Liver (tissue), 3 donors: ENCODE data around the gene SNAP47.

Source experiments
- JUND ChIP-seq, 2 donors: IDR thresholded peaks; 2 replicates each; pipeline ENCODE4 v1.6.1; 2016; ENCODE audit warnings: antibody characterized with exemption in 2 of 2
- NR2F2 ChIP-seq: IDR thresholded peaks from 2 replicates; pipeline ENCODE4 v1.6.1; 2016; ENCODE audit warnings: antibody characterized with exemption
- SP1 ChIP-seq: IDR thresholded peaks from 2 replicates; pipeline ENCODE4 v1.6.1; 2018; ENCODE audit warnings: antibody characterized with exemption, mild to moderate bottlenecking
- TAF1 ChIP-seq: conservative IDR thresholded peaks from 2 replicates; pipeline ENCODE4 v1.6.1; 2016; ENCODE audit warnings: antibody characterized with exemption, mild to moderate bottlenecking
- YY1 ChIP-seq: IDR thresholded peaks from 2 replicates; pipeline ENCODE4 v1.6.1; 2016; ENCODE audit warnings: antibody characterized with exemption, mild to moderate bottlenecking
- TF ChIP-seq, protein P1 (sequence below): fragments of 150-350 bp; IDR thresholded peaks from 2 replicates; pipeline ENCODE4 v1.5.1; 2017; ENCODE audit warnings: improper control_type of control experiment, low read depth, low read length; ENCODE audit not compliant: missing input control
- TF ChIP-seq, protein P2 (sequence below): IDR thresholded peaks from 2 replicates; pipeline ENCODE4 v1.6.1; 2016; ENCODE audit warnings: antibody characterized with exemption, mild to moderate bottlenecking
- TF ChIP-seq, protein P3 (sequence below): IDR thresholded peaks from 2 replicates; pipeline ENCODE4 v1.6.1; 2016; ENCODE audit warnings: antibody characterized with exemption
- donor health status: healthy.
- donor health status: healthy.

DNA sequence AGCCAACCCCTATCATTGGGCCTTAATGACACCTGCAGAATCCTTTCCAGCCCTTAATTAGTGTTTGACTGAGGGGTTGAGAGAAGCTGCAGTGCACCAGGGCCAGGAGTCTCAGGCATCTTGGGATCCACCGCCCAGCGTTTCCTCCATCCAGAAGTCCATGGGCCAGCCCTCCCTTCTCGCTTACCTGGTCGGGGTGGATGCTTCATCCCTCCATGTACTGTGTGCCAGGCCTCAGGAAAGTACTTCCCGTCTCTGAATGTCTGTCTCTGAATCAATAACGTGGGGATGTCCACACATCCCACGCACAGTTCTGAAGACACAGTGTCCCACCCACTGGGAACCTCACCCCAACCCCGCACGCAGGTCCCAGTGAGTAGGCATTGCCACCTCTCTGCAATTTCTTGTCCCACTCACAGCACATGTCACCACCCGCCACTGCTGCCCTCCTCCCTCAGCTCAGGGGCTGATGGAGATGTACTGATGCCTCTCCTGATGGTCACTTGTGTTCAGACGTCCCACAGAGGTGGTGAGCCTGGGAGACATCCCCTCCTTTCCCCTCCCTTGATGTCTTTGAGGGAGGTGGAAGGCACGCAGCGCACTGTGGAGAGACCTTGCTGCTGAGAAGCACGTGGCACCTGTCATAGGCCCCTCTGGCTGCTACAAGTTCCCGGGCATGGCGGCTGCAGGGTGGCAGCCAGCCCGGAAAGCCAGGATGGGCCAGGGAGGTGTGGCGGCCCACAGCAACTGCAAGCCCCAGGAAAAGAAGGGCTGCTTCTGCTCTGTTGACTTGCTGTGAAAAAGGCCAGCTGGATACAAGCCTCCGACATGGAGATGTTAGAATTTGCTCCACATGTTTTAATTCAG is 50.8 kb downstream of the SNAP47 start:
- TF ChIP-seq, protein P1, sequence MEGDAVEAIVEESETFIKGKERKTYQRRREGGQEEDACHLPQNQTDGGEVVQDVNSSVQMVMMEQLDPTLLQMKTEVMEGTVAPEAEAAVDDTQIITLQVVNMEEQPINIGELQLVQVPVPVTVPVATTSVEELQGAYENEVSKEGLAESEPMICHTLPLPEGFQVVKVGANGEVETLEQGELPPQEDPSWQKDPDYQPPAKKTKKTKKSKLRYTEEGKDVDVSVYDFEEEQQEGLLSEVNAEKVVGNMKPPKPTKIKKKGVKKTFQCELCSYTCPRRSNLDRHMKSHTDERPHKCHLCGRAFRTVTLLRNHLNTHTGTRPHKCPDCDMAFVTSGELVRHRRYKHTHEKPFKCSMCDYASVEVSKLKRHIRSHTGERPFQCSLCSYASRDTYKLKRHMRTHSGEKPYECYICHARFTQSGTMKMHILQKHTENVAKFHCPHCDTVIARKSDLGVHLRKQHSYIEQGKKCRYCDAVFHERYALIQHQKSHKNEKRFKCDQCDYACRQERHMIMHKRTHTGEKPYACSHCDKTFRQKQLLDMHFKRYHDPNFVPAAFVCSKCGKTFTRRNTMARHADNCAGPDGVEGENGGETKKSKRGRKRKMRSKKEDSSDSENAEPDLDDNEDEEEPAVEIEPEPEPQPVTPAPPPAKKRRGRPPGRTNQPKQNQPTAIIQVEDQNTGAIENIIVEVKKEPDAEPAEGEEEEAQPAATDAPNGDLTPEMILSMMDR = no peak
- TF ChIP-seq, protein P2, sequence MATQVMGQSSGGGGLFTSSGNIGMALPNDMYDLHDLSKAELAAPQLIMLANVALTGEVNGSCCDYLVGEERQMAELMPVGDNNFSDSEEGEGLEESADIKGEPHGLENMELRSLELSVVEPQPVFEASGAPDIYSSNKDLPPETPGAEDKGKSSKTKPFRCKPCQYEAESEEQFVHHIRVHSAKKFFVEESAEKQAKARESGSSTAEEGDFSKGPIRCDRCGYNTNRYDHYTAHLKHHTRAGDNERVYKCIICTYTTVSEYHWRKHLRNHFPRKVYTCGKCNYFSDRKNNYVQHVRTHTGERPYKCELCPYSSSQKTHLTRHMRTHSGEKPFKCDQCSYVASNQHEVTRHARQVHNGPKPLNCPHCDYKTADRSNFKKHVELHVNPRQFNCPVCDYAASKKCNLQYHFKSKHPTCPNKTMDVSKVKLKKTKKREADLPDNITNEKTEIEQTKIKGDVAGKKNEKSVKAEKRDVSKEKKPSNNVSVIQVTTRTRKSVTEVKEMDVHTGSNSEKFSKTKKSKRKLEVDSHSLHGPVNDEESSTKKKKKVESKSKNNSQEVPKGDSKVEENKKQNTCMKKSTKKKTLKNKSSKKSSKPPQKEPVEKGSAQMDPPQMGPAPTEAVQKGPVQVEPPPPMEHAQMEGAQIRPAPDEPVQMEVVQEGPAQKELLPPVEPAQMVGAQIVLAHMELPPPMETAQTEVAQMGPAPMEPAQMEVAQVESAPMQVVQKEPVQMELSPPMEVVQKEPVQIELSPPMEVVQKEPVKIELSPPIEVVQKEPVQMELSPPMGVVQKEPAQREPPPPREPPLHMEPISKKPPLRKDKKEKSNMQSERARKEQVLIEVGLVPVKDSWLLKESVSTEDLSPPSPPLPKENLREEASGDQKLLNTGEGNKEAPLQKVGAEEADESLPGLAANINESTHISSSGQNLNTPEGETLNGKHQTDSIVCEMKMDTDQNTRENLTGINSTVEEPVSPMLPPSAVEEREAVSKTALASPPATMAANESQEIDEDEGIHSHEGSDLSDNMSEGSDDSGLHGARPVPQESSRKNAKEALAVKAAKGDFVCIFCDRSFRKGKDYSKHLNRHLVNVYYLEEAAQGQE = no peak
- no peak for TF ChIP-seq JUND (IDR thresholded peaks at IDR 0.05)
- no peak for TF ChIP-seq SP1
- TF ChIP-seq YY1 = no peak
- no peak for TF ChIP-seq NR2F2
- no peak for TF ChIP-seq TAF1
- TF ChIP-seq, protein P3, sequence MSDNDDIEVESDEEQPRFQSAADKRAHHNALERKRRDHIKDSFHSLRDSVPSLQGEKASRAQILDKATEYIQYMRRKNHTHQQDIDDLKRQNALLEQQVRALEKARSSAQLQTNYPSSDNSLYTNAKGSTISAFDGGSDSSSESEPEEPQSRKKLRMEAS = no peak
